Nephron (organoid): ENCODE results near the gene MYH6.
A peak's percentile ranks its signal among the peaks of the same experiment; 100 is the strongest.

Experiments used
- H3K27ac Mint-ChIP-seq, 3 experiments: 2 replicates each; pipeline ENCODE4 v1.8.0; 2020; ENCODE audit warnings: mixed read lengths in 3 of 3, mild to moderate bottlenecking in 2 of 3, moderate library complexity in 1 of 3
- H3K27me3 Mint-ChIP-seq: 2 replicates; pipeline ENCODE4 v1.8.0; 2021; ENCODE audit warnings: low read depth, mild to moderate bottlenecking, moderate library complexity, mixed read lengths
- H3K36me3 Mint-ChIP-seq: 2 replicates; pipeline ENCODE4 v1.8.0; 2020; ENCODE audit warnings: low read depth, mixed read lengths
- H3K4me1 Mint-ChIP-seq: 2 replicates; pipeline ENCODE4 v1.8.0; 2020; ENCODE audit warnings: mixed read lengths
- H3K4me3 Mint-ChIP-seq, 3 experiments: 2 replicates each; pipeline ENCODE4 v1.8.0; 2020; ENCODE audit warnings: mild to moderate bottlenecking in 3 of 3, mixed read lengths in 3 of 3, moderate library complexity in 2 of 3
- H3K9me3 Mint-ChIP-seq: 2 replicates; pipeline ENCODE4 v1.8.0; 2020; ENCODE audit warnings: mixed read lengths
- TF ChIP-seq, protein P1 (sequence below), 3 experiments: fragments of 200-600 bp; sonication (generic); IDR thresholded peaks; one replicate each; pipeline ENCODE4 v1.5.0; 2021; ENCODE audit warnings: antibody characterized with exemption in 3 of 3; ENCODE audit not compliant: unreplicated experiment in 3 of 3

MYH6 gene

DNA sequence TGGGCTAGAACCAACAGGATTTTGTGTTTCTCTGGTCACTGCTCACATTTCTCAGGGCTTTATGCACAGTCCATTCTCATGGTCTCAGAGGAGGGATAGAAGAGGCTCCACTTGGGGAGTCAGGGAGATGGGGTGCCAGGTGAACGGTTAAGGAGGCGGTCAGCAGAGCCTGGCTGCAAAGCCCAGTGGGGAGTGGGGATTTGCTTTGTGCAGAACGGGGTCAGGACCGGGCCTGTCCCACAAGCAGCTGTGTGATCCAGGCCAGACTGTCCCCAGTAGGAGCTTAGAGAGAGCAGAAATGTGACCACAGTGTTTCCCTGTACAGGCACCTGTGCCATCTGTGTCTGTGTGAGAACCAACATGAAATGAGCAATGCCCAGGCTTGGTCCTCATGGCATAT lies 27.1 kb downstream of the MYH6 start:
- Mint-ChIP-seq H3K9me3 (no peaks in the 10 kb centered on the region), H3K4me3 (no peak overlapping the region), H3K4me1 (peaks cover 23% of the 10 kb centered on the region), H3K27ac (peak overlapping the region in 2 of 3 experiments; percentile 27 to 46), H3K36me3 (no peaks in the 10 kb centered on the region), H3K27me3 (peaks cover 27% of the 10 kb centered on the region)
- TF ChIP-seq, protein P1, sequence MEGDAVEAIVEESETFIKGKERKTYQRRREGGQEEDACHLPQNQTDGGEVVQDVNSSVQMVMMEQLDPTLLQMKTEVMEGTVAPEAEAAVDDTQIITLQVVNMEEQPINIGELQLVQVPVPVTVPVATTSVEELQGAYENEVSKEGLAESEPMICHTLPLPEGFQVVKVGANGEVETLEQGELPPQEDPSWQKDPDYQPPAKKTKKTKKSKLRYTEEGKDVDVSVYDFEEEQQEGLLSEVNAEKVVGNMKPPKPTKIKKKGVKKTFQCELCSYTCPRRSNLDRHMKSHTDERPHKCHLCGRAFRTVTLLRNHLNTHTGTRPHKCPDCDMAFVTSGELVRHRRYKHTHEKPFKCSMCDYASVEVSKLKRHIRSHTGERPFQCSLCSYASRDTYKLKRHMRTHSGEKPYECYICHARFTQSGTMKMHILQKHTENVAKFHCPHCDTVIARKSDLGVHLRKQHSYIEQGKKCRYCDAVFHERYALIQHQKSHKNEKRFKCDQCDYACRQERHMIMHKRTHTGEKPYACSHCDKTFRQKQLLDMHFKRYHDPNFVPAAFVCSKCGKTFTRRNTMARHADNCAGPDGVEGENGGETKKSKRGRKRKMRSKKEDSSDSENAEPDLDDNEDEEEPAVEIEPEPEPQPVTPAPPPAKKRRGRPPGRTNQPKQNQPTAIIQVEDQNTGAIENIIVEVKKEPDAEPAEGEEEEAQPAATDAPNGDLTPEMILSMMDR (IDR thresholded peaks at IDR 0.05; ENCODE audit: unreplicated experiment in 3 of 3) = no peak

DNA sequence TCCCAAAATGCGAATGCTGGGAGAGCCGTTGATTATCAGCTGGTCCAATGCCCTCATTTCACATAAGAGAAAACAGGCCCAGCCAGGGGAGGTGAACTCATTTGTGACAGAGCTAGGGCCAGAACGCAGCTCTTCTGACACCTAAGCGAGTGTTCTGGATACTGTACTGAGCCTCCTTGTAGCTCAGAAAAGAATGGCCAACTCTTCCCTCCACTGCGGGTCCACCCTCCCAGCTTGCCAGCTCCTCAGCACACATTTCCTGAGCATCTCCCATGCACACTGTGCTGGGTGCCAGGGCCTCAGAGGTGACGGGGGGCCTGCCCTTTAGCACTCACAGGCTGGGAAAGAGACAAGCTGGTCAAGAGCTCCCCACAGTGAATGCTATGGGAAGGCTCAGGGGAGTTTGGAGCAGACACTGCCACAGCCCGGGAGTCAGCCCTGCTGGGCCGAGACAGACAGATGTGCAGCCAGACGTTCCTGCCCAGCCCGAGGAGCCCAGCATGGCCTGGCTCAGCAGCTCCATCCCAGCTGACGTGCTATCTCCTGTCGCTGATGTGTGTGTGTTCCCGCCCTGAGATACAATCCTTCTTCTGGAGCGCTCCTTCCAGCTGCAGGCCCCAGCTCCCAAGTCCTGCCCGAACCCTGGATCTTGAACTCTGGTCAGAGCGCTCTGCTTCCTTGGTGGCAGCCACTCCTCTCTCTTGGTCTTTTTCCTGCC lies 27.7 kb downstream of the MYH6 start:
- no peak overlapping the region for H3K4me3 Mint-ChIP-seq
- TF ChIP-seq, protein P1 (IDR thresholded peaks at IDR 0.05; ENCODE audit: unreplicated experiment in 3 of 3) = no peak
- peaks cover 27% of the 10 kb centered on the region for H3K27me3 Mint-ChIP-seq
- H3K4me1 Mint-ChIP-seq = peaks cover 23% of the 10 kb centered on the region
- H3K36me3 Mint-ChIP-seq = no peaks in the 10 kb centered on the region
- H3K27ac Mint-ChIP-seq = peak overlapping the region in 2 of 3 experiments; percentile 27 to 46
- no peaks in the 10 kb centered on the region for H3K9me3 Mint-ChIP-seq

DNA sequence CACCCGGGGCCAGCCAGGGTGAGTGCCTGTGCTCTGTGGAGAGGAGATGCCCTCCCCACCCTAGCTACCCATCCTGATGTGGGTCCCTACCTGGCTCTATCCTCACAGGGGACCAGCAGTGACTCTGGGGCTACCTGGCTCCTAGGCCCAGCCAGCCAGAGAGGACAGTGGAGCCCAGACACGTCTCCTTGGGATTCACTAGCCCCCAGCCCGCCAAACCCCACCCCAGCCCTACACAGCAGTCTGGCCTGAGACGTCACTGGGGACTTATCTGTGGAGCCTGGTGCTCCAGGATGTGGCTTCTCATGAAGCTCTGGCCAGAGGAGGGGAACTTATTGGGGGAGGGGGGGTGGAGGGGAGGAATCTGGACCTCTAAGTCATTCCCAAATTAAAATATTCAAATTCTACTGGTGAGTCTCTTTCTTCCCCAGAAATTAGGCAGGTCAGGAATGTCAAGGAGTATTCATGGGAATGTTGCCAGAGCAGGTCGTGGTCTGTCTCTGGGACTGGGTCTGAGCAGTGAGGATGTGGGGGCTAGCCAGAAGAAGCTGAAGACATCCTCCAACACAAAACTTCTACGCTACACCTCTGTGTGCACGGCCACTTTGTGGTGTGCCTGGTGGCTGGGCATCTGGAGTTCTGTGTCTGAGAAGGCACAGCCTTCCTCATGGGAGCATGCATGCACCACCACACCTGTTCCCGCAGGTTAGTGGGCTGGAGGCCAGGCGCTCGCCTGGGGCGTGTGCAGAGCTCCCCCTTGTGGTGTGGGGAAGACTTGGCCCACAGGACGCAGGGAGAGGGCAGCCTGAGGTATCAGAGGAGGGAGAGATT lies 28.5 kb downstream of the MYH6 start:
- H3K36me3 Mint-ChIP-seq = no peaks in the 10 kb centered on the region

DNA sequence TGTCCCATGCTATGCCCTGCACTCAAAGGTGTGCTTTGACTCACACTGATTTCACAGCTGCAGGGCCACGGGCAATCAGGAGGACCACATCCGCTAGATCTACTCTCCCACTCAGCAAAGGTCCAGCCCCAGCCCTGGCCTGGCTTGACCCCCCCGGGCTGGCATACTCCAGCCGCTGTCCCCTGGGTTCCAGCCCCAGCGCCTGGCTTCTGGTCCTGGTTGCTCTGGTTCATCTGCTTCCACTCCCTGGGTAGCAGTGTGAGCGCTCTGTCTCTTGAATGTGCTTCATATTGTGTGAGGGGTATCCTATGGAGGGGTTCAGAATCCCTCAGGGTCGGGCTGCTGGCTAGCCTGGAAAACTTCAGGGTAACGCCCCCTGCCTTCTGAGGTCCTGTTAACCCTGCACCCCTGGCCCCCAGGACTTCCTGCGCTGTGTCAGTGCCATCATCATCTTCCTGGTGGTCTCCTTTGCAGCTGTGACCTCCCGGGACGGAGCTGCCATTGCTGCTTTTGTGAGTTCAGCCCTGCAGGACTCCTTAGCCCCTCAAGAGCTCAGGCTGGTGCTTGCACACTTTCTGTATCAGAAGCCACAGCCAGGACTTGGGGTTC lies 29.4 kb downstream of the MYH6 start:
- H3K4me1 Mint-ChIP-seq = peaks cover 17% of the 10 kb centered on the region
- no peaks in the 10 kb centered on the region for H3K36me3 Mint-ChIP-seq
- H3K9me3 Mint-ChIP-seq = no peaks in the 10 kb centered on the region
- TF ChIP-seq, protein P1 (IDR thresholded peaks at IDR 0.05; ENCODE audit: unreplicated experiment in 3 of 3) = no peak
- no peak overlapping the region for H3K4me3 Mint-ChIP-seq
- peaks cover 24% of the 10 kb centered on the region for H3K27me3 Mint-ChIP-seq
- no peak overlapping the region for H3K27ac Mint-ChIP-seq

More for the DNA sequence above, 28.5 kb downstream of the MYH6 start:
- no peak overlapping the region for H3K4me3 Mint-ChIP-seq
- TF ChIP-seq, protein P1 (IDR thresholded peaks at IDR 0.05; ENCODE audit: unreplicated experiment in 3 of 3) = peak; percentile 65 to 72 (median 69)
- H3K9me3 Mint-ChIP-seq = no peaks in the 10 kb centered on the region
- peaks cover 27% of the 10 kb centered on the region for H3K27me3 Mint-ChIP-seq
- no peak overlapping the region for H3K27ac Mint-ChIP-seq
- H3K4me1 Mint-ChIP-seq = peaks cover 17% of the 10 kb centered on the region

DNA sequence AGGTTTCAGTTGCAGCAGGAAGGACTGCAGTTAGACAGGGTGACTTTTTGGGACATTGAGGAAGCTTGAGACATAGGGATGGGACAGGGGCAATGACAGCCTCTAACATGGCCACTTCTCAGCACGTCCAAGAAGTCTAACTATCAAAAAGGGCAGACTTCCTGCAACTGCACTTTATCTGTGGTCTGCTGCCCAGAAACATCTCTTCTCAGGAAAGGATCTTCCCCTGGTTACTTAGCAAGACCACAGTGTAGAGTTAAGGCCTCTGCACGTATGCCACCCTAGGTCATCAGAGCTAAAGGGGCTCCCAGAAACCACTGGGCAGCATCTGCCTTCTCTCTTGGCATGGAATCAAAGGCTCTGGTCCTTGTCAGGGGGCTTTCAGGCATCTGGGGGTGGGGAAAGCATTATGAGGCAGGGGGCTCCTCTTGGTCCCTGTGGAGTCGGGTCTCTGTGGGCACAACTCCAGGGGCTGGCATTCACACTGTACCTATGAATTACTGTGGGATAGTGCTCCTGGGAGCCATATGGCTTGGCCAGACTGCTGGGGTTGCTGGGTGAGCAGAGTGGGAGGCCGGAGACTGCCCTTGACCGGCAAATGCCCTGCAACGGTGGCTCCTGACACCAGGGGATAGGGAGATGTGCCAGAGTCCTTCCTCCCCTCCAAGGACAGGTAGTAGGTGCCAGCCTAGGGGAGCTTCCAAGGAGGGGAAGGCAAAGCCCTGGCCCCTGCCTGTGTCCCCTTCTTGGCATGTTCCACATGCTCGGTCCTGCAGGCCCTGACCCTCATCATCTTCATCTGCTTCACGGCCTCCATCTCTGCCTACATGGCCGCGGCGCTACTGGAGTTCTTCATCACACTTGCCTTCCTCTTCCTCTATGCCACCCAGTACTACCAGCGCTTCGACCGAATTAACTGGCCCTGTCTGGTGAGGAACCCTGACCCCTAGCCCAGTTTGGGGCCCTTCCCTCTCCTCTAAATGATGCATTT lies 30.2 kb downstream of the MYH6 start:
- Mint-ChIP-seq H3K4me1 (peaks cover 17% of the 10 kb centered on the region), H3K4me3 (no peak overlapping the region), H3K36me3 (no peaks in the 10 kb centered on the region), H3K9me3 (no peaks in the 10 kb centered on the region), H3K27ac (no peak overlapping the region), H3K27me3 (peaks cover 24% of the 10 kb centered on the region)
- TF ChIP-seq, protein P1 (IDR thresholded peaks at IDR 0.05; ENCODE audit: unreplicated experiment in 3 of 3) = no peak
